ENCODE data around the gene TIMM44.
A peak's percentile ranks its signal among the peaks of the same experiment; 100 is the strongest.

TIMM44 gene

GRCh38 chr19:7979559-7979958 lies 36.1 kb upstream of the TIMM44 start:
- H3K36me3 ChIP-seq = peaks cover 96 to 100% (median 97%) of the 10 kb centered on the region in 11 experiments
- no peak overlapping the region for H3K9ac ChIP-seq
- peaks cover 0 to 16% (median 14%) of the 10 kb centered on the region in 10 experiments; a peak in 17 of 20 replicates for H3K4me1 ChIP-seq
- H3K27me3 ChIP-seq = no peaks in the 10 kb centered on the region
- peaks cover 79 to 100% (median 96%) of the 10 kb centered on the region in 11 experiments for H4K20me1 ChIP-seq
- H3K27ac ChIP-seq = no peak overlapping the region
- no peaks in the 10 kb centered on the region for H3K9me3 ChIP-seq (replicated peaks in 1 of 11)
- no peak overlapping the region for H3K4me3 ChIP-seq
- TF ChIP-seq Cebpa-rat (IDR thresholded peaks at IDR 0.05) = no peak
- H3K4me2 ChIP-seq = no peak overlapping the region

DNA sequence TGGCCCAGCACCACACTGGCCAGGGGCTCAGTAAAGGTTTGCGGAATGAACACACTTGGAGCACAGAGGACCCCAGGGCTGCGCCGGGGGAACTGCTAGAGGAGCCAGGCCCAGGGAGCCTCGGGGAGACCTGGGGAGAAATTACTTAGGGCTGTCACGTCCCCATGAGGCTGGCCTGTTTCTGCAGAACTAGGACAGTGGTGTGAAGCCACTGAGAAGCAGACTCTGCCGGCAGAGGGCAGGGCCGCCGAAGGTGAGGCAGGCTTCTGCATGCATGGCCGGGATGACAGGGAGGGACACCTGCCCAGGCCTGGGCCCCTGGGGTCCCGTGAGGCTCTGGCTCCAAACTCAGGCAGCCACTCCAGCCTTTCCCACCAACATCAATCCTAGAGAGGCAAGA lies 35.5 kb upstream of the TIMM44 start:
- Histone ChIP-seq H4K20me1 (peaks cover 79 to 100% (median 96%) of the 10 kb centered on the region in 11 experiments), H3K27ac (no peak overlapping the region), H3K9ac (no peak overlapping the region), H3K27me3 (no peaks in the 10 kb centered on the region), H3K36me3 (peaks cover 96 to 100% (median 97%) of the 10 kb centered on the region in 11 experiments), H3K4me1 (peaks cover 0 to 11% (median 8%) of the 10 kb centered on the region in 10 experiments; a peak in 16 of 20 replicates), H3K4me3 (no peak overlapping the region), H3K4me2 (no peak overlapping the region), H3K9me3 (replicated peaks in 1 of 11) (no peaks in the 10 kb centered on the region)
- TF ChIP-seq Cebpa-rat (IDR thresholded peaks at IDR 0.05) = no peak

GRCh38 chr19:7978179-7978825 lies 34.8 kb upstream of the TIMM44 start:
- peaks cover 96 to 100% (median 97%) of the 10 kb centered on the region in 11 experiments for H3K36me3 ChIP-seq
- no peaks in the 10 kb centered on the region for H3K27me3 ChIP-seq
- H3K9me3 ChIP-seq (replicated peaks in 1 of 11) = no peaks in the 10 kb centered on the region
- H4K20me1 ChIP-seq = peaks cover 77 to 100% (median 96%) of the 10 kb centered on the region in 11 experiments
- H3K4me2 ChIP-seq = no peak overlapping the region
- H3K27ac ChIP-seq = no peak overlapping the region
- H3K4me1 ChIP-seq = peaks cover 0 to 3% (median under 1%) of the 10 kb centered on the region in 10 experiments; a peak in 6 of 20 replicates
- no peak overlapping the region for H3K4me3 ChIP-seq
- H3K9ac ChIP-seq = no peak overlapping the region
- no peak for TF ChIP-seq Cebpa-rat (IDR thresholded peaks at IDR 0.05)

- H3K36me3 ChIP-seq = peaks cover 91 to 100% (median 97%) of the 10 kb centered on the region in 11 experiments
- H3K27ac ChIP-seq = no peak overlapping the region
- H3K4me1 ChIP-seq = no peaks in the 10 kb centered on the region
- H4K20me1 ChIP-seq = peaks cover 70 to 99% (median 90%) of the 10 kb centered on the region in 11 experiments; a peak in 21 of 22 replicates
- H3K27me3 ChIP-seq = no peaks in the 10 kb centered on the region
- no peak overlapping the region for H3K4me2 ChIP-seq
- no peak for TF ChIP-seq Cebpa-rat (IDR thresholded peaks at IDR 0.05)
- no peaks in the 10 kb centered on the region for H3K9me3 ChIP-seq (replicated peaks in 1 of 11)
- no peak overlapping the region for H3K4me3 ChIP-seq
- no peak overlapping the region for H3K9ac ChIP-seq
Measured at GRCh38 chr19:7977723-7978040, 34.2 kb upstream of the TIMM44 start.

DNA sequence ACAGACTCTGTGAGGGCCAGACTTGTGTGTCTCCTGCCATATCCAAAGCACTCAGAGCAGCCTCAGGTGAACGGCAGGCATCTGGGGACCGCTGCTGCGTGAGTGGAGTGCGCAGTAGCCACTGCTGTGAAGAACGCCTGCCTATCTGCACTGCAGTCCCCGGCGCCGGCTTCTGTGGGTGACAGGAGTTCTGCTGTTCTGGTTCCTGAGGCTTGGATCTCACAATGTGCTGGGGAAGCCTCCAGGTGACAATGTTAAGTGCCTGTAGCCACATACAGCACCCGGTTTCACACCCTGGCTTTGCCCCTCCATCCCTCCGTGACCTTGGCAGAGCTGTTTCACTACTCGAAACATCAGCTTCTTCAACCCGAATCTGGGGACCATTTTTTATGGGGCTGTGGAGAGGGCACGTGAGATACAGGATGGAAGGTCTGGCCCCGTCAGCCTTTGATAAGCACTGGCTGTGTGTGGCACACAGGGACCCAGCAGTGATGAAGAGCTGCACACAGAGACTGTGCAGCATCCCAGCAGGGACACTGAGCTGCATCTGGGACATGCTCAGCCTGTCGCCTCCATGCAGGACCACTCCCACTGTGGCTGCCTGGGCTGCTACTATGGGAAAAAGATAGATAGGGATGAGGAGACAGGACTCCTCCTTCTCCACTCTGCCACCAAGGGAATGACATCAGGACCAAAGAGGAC lies 33.7 kb upstream of the TIMM44 start:
- Histone ChIP-seq H3K4me3 (no peak overlapping the region), H3K9ac (no peak overlapping the region), H3K4me2 (no peak overlapping the region), H3K9me3 (replicated peaks in 1 of 11) (no peaks in the 10 kb centered on the region), H3K27ac (no peak overlapping the region), H4K20me1 (peaks cover 65 to 99% (median 90%) of the 10 kb centered on the region in 11 experiments; a peak in 21 of 22 replicates), H3K27me3 (no peaks in the 10 kb centered on the region), H3K4me1 (no peaks in the 10 kb centered on the region), H3K36me3 (peaks cover 91 to 100% (median 97%) of the 10 kb centered on the region in 11 experiments)
- no peak for TF ChIP-seq Cebpa-rat (IDR thresholded peaks at IDR 0.05)

GRCh38 chr19:7976461-7976860 lies 33.0 kb upstream of the TIMM44 start:
- H3K27me3 ChIP-seq = no peaks in the 10 kb centered on the region

DNA sequence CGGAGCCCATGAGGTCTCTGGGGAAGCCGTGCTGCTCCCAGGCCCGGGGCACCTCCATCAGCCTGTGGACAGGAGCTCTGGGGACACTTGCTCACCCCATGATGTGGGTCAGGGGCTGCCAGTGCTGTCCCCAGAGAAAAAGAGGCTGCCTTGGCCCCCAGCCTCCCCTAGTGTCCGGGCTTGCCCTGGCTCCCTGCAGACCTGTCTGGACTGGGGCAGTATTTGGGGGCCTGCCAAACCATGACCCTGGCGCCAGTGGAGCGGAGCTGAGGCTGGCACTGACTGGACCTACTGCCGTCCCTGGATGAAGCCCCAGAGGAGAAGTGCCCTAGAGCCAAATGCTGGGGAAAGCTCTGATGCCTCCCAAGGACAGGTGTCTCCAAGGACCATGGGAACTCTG lies 31.6 kb upstream of the TIMM44 start:
- TF ChIP-seq Cebpa-rat (IDR thresholded peaks at IDR 0.05) = no peak
- Histone ChIP-seq H3K4me1 (no peaks in the 10 kb centered on the region), H3K4me2 (no peak overlapping the region), H4K20me1 (peaks cover 65 to 99% (median 90%) of the 10 kb centered on the region in 11 experiments; a peak in 21 of 22 replicates), H3K27ac (no peak overlapping the region), H3K27me3 (no peaks in the 10 kb centered on the region), H3K4me3 (no peak overlapping the region), H3K9me3 (replicated peaks in 1 of 11) (no peaks in the 10 kb centered on the region), H3K36me3 (peaks cover 83 to 100% (median 96%) of the 10 kb centered on the region in 11 experiments), H3K9ac (0 out of 22 replicates have a peak overlapping the region, but pooled peaks of 1 of the 11 experiments have one; percentile 14)

More at GRCh38 chr19:7976461-7976860, 33.0 kb upstream of the TIMM44 start:
- Histone ChIP-seq H3K36me3 (peaks cover 91 to 100% (median 97%) of the 10 kb centered on the region in 11 experiments), H3K9ac (no peak overlapping the region), H3K4me1 (no peaks in the 10 kb centered on the region), H3K4me3 (no peak overlapping the region), H3K9me3 (replicated peaks in 1 of 11) (no peaks in the 10 kb centered on the region), H3K4me2 (no peak overlapping the region), H4K20me1 (peaks cover 64 to 99% (median 90%) of the 10 kb centered on the region in 11 experiments; a peak in 21 of 22 replicates), H3K27ac (no peak overlapping the region)
- no peak for TF ChIP-seq Cebpa-rat (IDR thresholded peaks at IDR 0.05)

DNA sequence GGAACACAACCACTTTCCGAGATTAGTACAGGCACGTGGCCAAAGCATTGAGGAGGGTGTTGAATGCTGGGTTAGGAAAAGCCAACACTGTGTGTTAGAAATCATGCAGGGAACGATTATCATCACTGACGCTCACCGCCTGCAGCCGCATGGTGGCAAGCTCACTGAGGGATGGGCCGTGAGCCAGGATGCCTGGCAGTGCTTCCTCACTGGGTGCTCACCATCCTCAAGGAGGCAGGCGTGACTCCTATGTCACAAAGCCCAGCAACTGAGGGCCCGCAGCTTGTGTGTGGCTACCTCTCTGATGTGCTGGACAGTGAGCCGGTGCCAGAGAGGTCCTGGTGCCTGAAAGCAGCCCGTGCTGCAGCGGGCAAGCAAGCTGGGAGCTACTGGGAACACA lies 30.4 kb upstream of the TIMM44 start:
- H3K36me3 ChIP-seq = peaks cover 80 to 100% (median 96%) of the 10 kb centered on the region in 11 experiments
- H3K4me1 ChIP-seq = no peaks in the 10 kb centered on the region
- H3K9ac ChIP-seq = no peak overlapping the region
- no peaks in the 10 kb centered on the region for H3K27me3 ChIP-seq
- H3K9me3 ChIP-seq (replicated peaks in 1 of 11) = no peaks in the 10 kb centered on the region
- no peak overlapping the region for H3K27ac ChIP-seq
- no peak overlapping the region for H3K4me2 ChIP-seq
- no peak overlapping the region for H3K4me3 ChIP-seq
- TF ChIP-seq Cebpa-rat (IDR thresholded peaks at IDR 0.05) = no peak
- H4K20me1 ChIP-seq = peaks cover 57 to 99% (median 87%) of the 10 kb centered on the region in 11 experiments; a peak in 21 of 22 replicates
